ENCODE measurements around the gene ZNF77.
"Not testable (repeated sequence)": the region's sequence is repeated elsewhere in the genome, so short reads cannot be mapped to it uniquely, and the experiment has no call there.

ZNF77 gene

GRCh38 chr19:2944775-2945574 lies at the start of gene ZNF77:
Gene ZNF77 (minus strand): TSS chr19:2944971. CDS start chr19:2944840, 131 bp downstream.
- peak; percentile 99 for DNase-seq

GRCh38 chr19:2993579-2993978 lies 48.8 kb upstream of the ZNF77 start:
- no peak for DNase-seq

DNA sequence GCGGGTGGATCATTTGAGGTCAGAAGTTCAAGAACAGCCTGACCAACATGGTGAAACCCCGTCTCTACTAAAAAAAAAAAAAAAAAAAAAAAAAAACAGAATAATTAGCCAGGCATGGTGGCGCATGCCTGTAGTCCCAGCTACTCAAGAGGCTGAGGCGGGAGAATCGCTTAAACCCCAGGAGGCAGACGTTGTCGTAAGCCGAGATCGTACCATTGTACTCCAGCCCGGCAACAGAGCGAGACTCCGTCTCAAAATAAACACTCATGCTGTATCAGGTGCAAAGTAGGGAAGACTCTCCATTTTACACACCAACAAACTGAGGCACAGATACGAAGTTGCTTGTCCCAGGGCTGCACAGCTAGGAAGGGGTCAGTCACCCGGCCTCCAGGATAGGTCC lies 48.2 kb upstream of the ZNF77 start:
- DNase-seq: no peak

GRCh38 chr19:2992333-2992732 lies 47.6 kb upstream of the ZNF77 start:
- DNase-seq: not testable (repeated sequence)

- no peak for DNase-seq
Observed at GRCh38 chr19:2989236-2989946, 44.6 kb upstream of the ZNF77 start.

GRCh38 chr19:2988568-2988967 lies 43.8 kb upstream of the ZNF77 start:
- DNase-seq: no peak

GRCh38 chr19:2987797-2988196 lies 43.0 kb upstream of the ZNF77 start:
- no peak for DNase-seq

DNA sequence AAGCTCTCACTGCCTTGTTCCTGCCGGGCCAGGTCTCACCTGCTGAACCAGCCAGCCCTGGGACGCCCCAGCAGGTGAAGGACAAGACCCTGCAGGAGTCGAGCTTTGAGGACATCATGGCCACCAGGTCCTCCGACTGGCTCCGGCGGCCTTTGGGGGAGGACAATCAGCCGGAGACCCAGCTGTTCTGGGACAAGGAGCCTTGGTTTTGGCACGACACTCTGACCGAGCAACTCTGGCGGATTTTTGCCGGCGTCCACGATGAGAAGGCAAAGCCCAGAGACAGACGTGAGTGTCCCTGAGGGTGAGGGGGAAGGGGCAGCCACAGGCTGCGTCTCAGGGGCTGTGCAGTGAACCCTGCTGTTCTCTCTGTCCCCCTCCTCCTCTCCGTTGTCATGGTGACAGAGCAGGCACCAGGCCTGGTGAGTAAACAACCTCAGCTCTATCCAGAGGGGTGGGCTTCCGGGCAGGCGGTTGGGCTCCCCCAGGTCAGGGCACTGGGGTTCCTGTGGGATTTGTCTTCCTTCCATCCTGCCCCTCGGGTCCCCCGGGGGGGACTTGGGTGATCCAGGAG lies 42.3 kb upstream of the ZNF77 start:
- no peak for DNase-seq

DNA sequence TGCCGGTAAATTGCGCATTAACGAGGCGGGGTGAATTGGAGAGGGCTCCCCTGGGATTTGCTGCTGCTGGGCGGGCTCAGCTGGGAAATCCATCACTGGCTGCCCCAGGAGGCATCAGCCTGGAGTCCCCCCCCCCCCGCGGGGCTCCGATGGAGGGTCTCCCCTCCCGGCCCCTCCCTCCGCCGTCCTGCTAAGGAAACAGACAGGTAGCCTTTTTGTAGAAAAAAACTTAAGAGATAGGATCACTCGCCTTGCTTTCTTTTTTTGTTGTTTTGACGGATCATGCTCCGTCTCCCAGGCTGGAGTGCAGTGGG lies 39.4 kb upstream of the ZNF77 start:
- no peak for DNase-seq

DNA sequence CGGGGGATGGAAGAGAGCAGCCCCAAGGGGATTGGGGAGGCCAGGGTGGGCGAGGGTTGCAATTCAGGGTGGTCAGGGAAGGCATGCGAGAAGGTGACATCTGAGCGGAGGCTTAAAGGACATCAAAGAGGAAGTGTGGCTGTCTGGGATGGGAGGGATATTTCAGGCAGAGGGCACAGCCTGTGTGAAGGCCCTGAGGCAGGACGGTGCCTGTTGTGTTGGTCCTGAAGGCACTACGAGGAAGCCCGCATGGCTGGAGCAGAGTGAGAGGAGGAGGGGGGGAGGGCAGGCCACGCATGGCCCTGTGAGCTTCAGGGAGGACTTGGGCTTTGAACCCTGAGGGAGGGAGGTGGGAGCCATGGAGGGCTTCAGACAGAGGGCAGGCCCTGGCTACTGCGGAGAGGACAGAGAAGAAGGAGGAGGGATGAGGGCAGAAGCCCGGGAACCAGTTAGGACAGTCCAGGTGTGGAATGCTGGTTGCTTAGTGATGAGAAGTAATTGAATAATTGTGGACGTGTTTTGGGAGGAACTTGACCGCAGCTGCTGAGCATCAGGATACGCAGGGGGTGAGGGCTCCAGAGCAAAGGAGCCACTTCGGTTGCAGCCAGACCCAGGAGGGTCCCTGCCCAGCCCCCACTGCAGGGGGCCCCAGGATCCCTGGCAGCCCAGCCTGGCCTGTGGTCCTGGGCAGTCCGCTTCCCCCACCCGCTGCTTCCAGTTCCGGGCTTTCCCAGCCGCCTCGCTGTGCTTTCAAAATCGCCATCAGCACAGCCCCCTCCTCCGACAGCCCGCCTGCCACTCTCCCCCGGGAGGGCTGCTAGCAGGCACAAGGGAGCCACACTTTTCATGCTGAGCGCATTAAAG lies 38.8 kb upstream of the ZNF77 start:
- DNase-seq: no peak

DNA sequence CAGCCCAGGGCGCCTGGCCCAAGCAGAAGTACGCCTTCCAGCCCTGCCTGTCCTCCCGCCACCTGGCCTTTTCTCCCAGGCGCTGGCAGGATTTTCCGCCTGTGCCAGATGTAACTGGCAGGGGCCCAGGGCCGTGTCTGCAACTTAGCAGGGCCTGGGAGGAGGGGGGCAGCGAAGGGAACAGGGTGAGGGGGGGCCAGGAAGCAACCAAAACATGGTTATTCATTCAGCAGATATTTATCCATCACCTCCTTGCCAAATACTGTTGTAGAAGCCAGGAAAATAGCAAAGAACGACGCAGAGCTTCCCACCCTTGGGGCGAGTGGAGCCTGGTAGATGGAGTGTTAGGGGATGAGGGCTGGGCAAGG lies 38.2 kb upstream of the ZNF77 start:
- no peak for DNase-seq

DNA sequence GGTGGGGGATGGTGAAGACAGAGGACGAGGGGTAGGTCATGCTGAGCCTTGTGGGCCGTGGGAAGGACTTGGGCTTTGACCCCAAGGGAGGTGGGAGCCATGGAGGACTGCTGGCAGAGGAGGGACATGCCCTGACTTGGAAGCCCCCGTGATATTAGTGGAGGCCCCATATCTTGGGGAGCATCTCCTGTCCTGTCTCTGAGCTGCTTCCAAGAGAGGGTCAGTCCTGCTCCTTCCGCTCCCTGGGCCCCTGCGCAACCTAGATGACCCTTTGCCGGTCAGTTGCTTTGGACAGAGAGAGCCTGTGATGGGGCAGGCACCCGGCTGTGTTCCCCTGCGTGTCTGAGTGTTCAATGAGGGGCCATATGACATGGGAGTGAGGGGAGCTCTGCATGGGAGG lies 37.8 kb upstream of the ZNF77 start:
- no peak for DNase-seq

DNA sequence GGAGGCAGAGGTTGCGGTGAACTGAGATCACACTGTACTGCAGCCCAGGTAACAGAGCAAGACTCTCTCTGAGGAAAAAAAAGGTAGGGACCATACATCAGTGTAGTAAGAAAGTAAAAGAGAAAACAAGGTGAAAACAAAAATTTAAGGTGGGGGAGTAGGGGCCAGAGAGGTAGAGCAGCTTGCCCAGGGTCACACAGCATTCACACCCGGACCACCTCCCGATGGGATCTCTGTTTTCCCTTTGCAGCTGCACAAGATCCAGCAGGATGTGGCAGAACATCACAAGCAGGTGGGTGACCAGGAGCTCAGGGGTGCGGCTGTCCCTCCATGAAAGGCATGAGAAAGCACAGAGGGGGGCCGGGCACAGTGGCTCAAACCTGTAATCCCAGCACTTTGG lies 37.1 kb upstream of the ZNF77 start:
- DNase-seq: no peak

DNA sequence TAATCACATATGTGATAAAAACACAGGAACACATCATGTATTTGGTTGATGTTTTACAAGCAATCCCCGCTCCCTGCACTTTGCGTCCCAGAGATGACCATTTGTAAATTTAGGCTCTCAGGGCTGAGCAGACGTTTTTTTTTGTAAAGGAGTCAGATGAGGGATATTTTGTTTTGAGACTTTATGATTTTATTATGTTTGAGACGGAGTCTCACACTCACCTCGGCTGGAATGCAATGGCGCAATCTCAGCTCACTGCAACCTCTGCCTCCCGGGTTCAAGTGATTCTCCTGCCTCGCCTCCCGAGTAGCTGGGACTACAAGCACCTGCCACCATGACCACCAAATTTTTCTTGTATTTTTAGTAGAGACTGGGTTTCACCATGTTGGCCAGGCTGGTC lies 34.0 kb upstream of the ZNF77 start:
- no peak for DNase-seq

GRCh38 chr19:2978166-2978767 lies 33.5 kb upstream of the ZNF77 start:
- DNase-seq: no peak

DNA sequence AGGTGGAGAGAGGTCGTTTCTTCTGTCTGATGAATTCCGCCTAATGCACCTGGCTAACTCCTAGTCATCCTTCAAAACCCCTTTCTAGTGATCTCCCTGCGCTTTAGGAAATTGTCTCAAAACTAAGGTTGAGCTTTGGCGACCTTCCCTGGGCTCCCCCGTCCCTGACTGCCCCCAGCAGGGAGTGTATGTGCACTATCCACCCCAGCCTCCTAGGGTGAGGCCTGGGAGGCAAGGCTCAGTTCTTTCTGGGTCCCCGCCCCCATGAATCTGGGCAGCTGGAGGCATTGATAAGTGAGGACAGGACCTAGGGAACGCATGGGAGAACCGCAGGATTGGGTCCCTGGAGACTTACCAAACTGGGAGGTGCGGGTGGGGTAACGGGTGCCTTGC lies 33.0 kb upstream of the ZNF77 start:
- no peak for DNase-seq

DNA sequence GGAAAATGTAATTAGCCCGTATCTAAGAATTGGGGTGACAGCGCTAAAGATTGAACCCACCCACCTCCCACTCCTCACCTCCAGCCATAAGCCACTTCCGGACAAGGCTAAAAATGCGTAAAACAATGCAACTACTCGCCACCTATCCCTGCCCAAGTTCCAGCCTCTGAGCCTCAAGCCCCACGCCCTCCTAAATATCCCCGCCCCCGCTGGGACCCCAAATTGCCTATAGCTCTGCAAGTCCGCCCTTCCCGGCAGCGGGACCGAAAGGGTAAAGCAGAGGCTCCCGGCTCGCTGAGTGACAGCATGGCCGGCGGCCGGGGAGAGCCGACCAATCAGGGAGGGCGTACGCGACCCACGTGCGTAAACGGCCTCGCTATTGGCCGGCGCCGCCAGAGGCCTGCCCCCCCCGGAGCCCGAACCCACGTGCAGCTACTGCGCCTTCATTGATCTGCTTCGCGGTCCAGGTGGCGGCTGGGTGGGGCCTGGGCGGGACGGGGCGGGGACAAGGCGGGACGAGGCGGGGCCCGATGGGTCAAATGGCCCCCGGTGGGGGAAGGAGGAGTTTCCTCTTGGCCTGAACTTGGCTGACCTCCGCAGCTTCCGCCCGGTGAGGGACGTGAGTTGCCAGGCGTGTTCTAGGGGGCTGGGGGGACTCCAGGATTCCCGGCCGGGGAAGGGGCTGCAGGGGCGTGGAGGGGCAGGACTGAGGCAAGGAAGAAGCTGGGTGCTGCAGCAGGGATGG lies 32.4 kb upstream of the ZNF77 start, which contains the start of gene TLE6:
Gene TLE6, plus strand, starts transcription at position 564 of the 745 bp plus-strand sequence. CDS start 670 bp downstream, outside the sequence.
- DNase-seq: peak; percentile 96

- DNase-seq: no peak
Observed at GRCh38 chr19:2976609-2977000, 31.8 kb upstream of the ZNF77 start.

GRCh38 chr19:2974342-2975041 lies 29.7 kb upstream of the ZNF77 start:
- DNase-seq: no peak

- no peak for DNase-seq
Observed at GRCh38 chr19:2973229-2973628, 28.5 kb upstream of the ZNF77 start.

- no peak for DNase-seq
Observed at GRCh38 chr19:2970201-2970835, 25.5 kb upstream of the ZNF77 start.

Measured in activated CD4-positive, alpha-beta T cell treated with anti-CD3 and anti-CD28 coated beads, Interleukin-10, Interleukin-2, amounts not matched to agents 100 ng/mL and 50 ng/mL, durations not matched to agents 16 hours and 8 hours (primary cell).